ENCODE measurements around the gene INPP5F.
"Not testable (repeated sequence)": the region's sequence is repeated elsewhere in the genome, so short reads cannot be mapped to it uniquely, and the experiment has no call there.

Gene INPP5F

GRCh38 chr10:119740096-119740495 lies 14.2 kb downstream of the INPP5F start:
- no peak for DNase-seq (ENCODE audit: low spot score)

GRCh38 chr10:119742947-119743648 lies 17.2 kb downstream of the INPP5F start:
- DNase-seq (ENCODE audit: low spot score): peak; percentile 9

- no peak for DNase-seq (ENCODE audit: low spot score)
These were observed 22.1 kb downstream of the INPP5F start for GRCh38 chr10:119747940-119748339.

GRCh38 chr10:119748871-119749270 lies 23.0 kb downstream of the INPP5F start:
- DNase-seq (ENCODE audit: low spot score): no peak

DNA sequence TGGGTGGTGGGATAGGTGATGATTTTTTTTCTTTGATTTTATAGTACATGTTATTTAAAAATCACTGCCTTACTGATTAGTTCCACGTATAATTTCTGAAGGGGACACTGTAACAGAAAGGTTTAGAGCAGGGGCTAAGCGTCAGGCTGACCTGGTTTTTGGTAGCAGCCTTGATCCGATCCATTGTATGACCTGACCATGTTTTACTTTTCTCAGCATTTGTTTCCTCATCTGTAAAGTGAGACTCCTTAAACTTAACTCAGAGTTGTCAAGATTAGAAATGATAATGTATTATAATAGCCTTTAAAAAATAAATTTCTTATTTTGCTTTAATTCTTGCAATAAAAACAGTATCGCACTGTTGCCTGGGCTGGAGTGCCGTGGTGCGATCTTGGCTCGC lies 23.6 kb downstream of the INPP5F start:
- no peak for DNase-seq (ENCODE audit: low spot score)

DNA sequence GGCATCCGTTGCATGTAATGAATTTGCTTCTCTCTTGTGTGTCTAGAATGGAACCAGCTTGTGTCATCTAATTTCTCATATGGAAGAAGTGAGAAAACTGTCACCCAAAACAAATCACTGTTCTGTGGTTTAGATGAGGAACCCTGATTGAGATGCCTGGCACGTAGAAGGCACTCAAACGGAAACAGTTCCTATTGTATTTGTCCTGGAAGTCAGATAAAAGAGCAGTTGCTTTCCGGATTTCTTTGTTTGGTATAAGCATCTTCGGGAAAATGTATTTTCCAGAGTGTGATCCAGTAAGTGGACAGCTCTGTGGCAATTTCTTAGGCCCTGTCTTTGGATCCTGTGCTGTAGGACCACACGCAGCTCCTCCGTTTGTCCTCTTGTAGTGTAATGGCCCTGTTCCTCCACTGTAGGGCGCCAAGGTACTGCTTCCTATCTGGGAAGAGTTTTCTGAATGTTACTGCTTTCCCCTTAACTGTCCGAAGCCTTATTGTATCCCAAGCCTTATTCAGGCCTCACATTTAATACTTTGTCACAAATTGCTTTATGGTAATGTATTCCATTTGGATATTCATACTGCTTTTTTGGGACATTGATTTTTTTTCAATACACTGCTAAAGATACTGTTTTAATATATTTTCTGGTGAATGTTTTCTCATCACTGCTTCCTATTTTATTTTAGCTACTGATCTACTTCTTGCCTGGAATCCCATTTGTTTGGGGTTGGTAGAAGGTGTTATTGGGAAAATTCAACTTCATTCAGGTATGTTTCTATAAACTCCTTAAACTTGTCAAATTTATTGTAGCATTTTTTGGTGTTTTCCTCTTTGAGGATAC lies 24.8 kb downstream of the INPP5F start:
- peak; percentile 76 for DNase-seq (ENCODE audit: low spot score)

DNA sequence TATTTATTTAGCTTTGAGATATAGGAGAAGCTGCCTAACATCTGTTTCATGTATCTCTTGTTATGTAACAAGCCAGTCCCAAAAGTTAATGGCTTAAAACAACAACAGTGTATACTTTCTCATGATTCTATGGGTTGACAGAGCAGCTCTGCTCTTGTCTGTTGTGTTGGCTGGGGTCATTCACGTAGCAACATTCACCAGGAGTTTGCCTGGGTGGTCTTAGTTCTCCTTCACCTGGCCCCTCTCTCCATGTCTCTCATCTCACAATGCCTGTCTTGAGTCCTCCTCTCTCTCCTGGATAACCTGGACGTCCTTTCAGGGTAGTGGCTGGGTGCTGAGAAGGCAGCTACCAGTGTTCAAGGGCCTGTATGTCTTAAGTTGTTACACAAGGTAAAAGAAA lies 27.5 kb downstream of the INPP5F start:
- no peak for DNase-seq (ENCODE audit: low spot score)

- no peak for DNase-seq (ENCODE audit: low spot score)
These were observed 28.2 kb downstream of the INPP5F start for GRCh38 chr10:119754085-119754484.

DNA sequence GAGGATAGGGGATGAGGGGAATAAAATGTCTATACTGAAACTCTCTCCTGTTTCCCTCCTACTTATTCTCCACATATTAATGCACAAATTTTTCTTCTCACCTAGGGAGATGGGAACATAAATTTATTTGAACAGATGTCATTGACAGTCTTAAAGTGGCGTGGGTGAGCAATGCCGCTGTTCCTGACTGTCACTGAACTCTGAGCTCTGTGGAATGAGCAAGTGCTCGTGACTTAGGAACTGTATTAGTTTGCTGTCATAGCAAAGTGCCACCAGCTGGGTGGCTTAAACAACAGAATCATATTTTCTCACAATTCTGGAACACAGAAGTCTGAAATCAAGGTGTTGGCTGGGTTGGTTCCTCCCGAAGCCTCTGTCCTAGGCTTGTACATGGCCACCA lies 29.1 kb downstream of the INPP5F start:
- no peak for DNase-seq (ENCODE audit: low spot score)

- DNase-seq (ENCODE audit: low spot score): peak; percentile 18
These were observed 29.6 kb downstream of the INPP5F start for GRCh38 chr10:119755446-119755845.

- no peak for DNase-seq (ENCODE audit: low spot score)
These were observed 32.8 kb downstream of the INPP5F start for GRCh38 chr10:119758448-119759195.

GRCh38 chr10:119759832-119760231 lies 34.0 kb downstream of the INPP5F start:
- no peak for DNase-seq (ENCODE audit: low spot score)

DNA sequence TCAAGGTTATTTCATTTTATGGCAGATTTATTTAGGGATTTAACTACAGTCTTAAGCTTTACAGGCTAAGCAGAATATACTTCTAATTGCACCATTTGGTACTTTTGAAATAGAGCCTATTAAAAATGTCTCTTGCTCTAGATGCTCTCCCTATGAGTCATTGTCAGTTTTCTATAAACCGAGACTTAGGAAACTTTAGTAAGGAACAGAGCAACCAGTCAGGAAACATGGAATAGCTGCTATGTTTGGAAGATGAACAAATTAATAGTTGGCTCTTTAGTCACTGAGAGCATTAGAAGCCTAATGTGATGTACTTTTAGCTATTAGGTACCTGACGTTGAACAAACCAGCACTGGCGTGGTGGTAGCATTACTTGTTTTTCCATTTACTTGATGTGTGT lies 35.3 kb downstream of the INPP5F start:
- DNase-seq (ENCODE audit: low spot score): peak; percentile 65

GRCh38 chr10:119762035-119762434 lies 36.2 kb downstream of the INPP5F start:
- no peak for DNase-seq (ENCODE audit: low spot score)

DNA sequence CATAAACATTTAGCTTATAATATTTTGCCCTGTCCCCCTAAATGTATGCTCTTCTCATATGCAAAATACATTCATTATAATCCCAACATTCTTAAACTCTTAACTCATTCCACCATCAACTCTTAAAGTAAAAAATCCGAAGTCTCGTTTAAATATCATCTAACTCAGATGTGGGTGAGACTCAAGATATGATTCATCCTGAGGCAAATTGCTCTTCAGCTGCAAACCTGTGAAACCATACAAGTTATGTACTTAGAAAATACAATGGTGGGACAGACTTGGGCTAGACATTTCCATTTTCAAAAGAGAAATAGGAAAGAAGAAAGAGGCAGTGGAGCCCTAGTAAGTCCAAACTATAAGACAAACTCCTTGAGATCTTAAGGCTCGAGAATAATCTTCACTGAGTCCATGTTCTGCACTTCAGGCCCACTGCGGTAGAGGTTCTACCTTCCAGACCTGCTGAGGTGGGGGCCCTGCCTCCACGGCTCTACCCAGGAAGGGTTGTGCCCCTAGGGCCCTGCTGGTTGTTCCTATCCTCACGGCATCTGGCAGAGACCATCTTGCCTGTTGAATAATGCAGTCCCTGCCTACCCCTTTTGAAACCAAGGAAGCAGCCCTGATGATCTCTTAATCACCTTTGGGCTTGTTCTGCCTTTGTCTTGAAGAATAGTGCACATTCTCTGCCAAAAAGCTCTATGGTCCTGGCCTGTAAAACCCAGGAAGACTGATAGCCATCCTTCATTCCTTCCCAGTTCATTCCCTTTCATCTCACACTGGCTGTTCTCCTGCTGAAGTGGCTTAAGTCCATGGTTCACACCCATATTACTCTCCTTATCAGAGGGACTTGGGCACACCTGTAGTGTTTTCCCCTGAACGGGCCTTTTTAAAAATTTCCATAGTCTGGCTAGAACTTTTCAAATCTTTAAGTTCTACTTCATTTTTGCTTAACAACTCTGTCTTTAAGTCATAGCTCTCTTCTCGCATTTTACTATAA lies 37.3 kb downstream of the INPP5F start:
- no peak for DNase-seq (ENCODE audit: low spot score)

DNA sequence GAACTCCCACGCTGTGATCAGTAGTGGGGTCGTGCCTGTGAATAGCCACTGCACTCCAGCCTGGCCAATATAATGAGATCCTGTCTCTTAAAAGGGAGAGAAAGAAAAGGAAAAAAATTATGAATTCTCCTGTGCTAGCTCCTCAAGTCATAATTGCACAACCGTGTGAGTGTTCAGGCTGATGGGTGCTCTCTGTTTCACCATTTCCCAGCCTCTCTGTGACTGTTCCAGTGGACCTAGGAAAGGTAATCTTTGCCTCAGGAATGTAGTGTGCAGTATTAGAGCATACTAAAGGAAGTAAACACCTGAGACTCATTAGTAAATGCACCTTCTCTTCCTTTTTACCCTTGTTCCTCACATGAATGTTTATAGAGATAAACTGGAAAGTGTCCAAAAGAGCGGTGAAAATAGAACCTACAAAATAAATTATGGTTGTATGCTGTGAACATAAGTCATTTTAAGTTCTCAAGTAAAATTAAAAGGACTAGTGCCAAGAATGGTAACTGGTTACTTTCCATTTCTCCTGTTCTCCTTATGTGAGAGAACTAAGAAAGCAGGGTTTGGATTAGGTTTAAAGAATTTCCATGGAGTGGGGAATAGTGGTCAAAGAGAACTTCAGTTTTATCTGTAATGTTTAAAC lies 42.7 kb downstream of the INPP5F start:
- DNase-seq (ENCODE audit: low spot score): no peak

DNA sequence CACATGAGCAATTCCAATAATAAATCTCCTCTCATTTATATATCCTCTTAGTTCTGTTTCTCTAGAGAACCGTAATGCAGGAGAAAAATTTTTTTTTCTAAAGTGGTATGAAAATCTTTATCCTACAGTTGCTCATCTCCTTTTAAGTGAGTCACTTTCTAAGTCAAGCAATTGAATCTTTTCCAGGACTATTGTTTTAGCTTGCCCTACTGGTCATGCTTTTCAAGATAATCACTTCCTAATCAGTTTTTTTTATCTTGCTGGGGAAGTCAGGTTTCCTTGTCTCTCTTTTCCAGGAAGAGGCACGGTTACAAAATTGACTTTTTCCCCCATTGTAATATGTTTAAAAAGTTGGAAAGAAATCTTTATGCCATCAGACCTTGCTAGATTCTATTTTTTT lies 44.0 kb downstream of the INPP5F start:
- DNase-seq (ENCODE audit: low spot score): peak; percentile 57

DNA sequence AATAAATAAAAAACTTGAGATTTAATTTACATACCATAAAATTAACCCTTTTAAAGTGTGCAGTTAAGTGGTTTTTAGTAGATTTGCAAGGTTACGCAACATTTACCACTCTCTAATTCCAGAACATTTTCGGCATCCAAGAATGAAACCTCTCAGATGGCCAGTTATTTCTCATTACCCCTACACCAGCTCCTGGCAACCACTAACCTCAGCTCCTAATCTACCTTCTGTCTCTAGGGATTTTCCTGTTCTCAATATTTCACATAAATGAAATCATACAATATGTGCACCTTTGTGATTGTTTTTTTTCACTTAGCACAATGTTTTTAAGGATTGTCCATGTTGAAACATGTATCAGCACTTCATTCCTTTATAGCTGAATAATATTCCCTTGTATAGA lies 45.1 kb downstream of the INPP5F start:
- no peak for DNase-seq (ENCODE audit: low spot score)

- DNase-seq (ENCODE audit: low spot score): no peak
These were observed 46.5 kb downstream of the INPP5F start for GRCh38 chr10:119772334-119772733.

GRCh38 chr10:119773041-119773440 lies 47.2 kb downstream of the INPP5F start:
- not testable (repeated sequence) for DNase-seq (ENCODE audit: low spot score)

- DNase-seq (ENCODE audit: low spot score): no peak
These were observed 49.7 kb downstream of the INPP5F start for GRCh38 chr10:119775529-119775928.
